GM23248 (cell line): ENCODE data around the gene TBL1Y. TPM values are rescaled to one million over a fixed set of nuclear protein-coding genes. Genes with fewer than 3 reads are reported as not detected.

Experiments used
- DNase-seq: peaks from one replicate; pipeline ENCODE4 v3.0.0-alpha.2; 2015
- H2AFZ ChIP-seq: fragments of 200-600 bp; sonication (generic); 2 replicates; pipeline ENCODE4 v1.6.1; 2016; ENCODE audit warnings: antibody characterized with exemption
- H3F3A ChIP-seq: fragments of 200-600 bp; sonication (generic); 2 replicates; pipeline ENCODE4 v1.6.1; 2016; ENCODE audit warnings: mild to moderate bottlenecking, antibody characterized with exemption, mixed run types; ENCODE audit not compliant: insufficient read depth
- H3K27ac ChIP-seq: fragments of 200-600 bp; sonication (generic); 2 replicates; pipeline ENCODE4 v1.5.1; 2016; ENCODE audit warnings: mild to moderate bottlenecking
- H3K27me3 ChIP-seq: fragments of 200-600 bp; sonication (generic); replicated peaks from 2 replicates; pipeline ENCODE4 v1.6.1; 2016; ENCODE audit warnings: mild to moderate bottlenecking; ENCODE audit not compliant: insufficient read depth
- H3K36me3 ChIP-seq: fragments of 200-600 bp; sonication (generic); 2 replicates; pipeline ENCODE4 v1.6.1; 2016; ENCODE audit warnings: low read depth, mild to moderate bottlenecking
- H3K4me1 ChIP-seq: fragments of 200-600 bp; sonication (generic); 2 replicates; pipeline ENCODE4 v1.6.1; 2016; ENCODE audit warnings: mild to moderate bottlenecking; ENCODE audit not compliant: insufficient read depth
- H3K4me2 ChIP-seq: fragments of 200-600 bp; sonication (generic); one replicate; pipeline ENCODE4 v1.6.1; 2016; ENCODE audit warnings: mild to moderate bottlenecking; ENCODE audit not compliant: unreplicated experiment
- H3K4me3 ChIP-seq: fragments of 200-600 bp; sonication (generic); 2 replicates; pipeline ENCODE4 v1.5.1; 2016; ENCODE audit warnings: mild to moderate bottlenecking
- H3K79me2 ChIP-seq: fragments of 200-600 bp; sonication (generic); 2 replicates; pipeline ENCODE4 v1.6.1; 2016; ENCODE audit warnings: mild to moderate bottlenecking; ENCODE audit not compliant: insufficient read depth
- H3K9ac ChIP-seq: fragments of 200-600 bp; sonication (generic); 2 replicates; pipeline ENCODE4 v1.6.1; 2016; ENCODE audit warnings: mild to moderate bottlenecking
- H3K9me2 ChIP-seq: fragments of 200-600 bp; sonication (generic); 2 replicates; pipeline ENCODE4 v1.6.1; 2016; ENCODE audit warnings: mixed run types, mild to moderate bottlenecking, moderate library complexity; ENCODE audit not compliant: insufficient read depth
- H3K9me3 ChIP-seq: fragments of 200-600 bp; sonication (generic); one replicate; pipeline ENCODE4 v1.6.1; 2017; ENCODE audit warnings: low read depth
- H4K20me1 ChIP-seq: fragments of 200-600 bp; sonication (generic); 2 replicates; pipeline ENCODE4 v1.6.0; 2016; ENCODE audit not compliant: insufficient read depth
- EZH2 ChIP-seq: fragments of 200-600 bp; sonication (generic); IDR thresholded peaks from 2 replicates; pipeline ENCODE4 v1.6.1; 2018; ENCODE audit warnings: antibody characterized with exemption, mild to moderate bottlenecking; ENCODE audit not compliant: insufficient read depth, poor library complexity, severe bottlenecking
- EZH2phosphoT487 ChIP-seq: fragments of 200-600 bp; sonication (generic); IDR thresholded peaks from 2 replicates; pipeline ENCODE4 v1.6.1; 2018; ENCODE audit warnings: antibody characterized with exemption, moderate library complexity, mild to moderate bottlenecking, low read depth; ENCODE audit not compliant: insufficient read depth
- WGBS, 2 experiments: methylation state at CpG; one replicate each; pipeline ENCODE4 v1.1.6; 2015 to 2017; ENCODE audit warnings: low lambda C conversion rate in 2 of 2, low coverage in 1 of 2; ENCODE audit errors: missing lambda C conversion rate in 2 of 2; 5-methylcytosine and 5-hydroxymethylcytosine counted together
- in situ Hi-C: fragments of 300-500 bp; cut with MboI; formaldehyde crosslinking; loops from 2 replicates; pipeline ENCODE4 v1.15.0; 2020
- polyA plus RNA-seq: library from polyadenylated mRNA; unstranded; fragments of >200 nt; fragmentation: Nextera tagmentation; extraction: Ambion mirVana; gene quantifications from 2 replicates; pipeline ENCODE4 v1.2.1, GENCODE V29; 2016
- total RNA-seq: library from RNA; depleted of rRNA; stranded (reverse); fragments of >200 nt; shearing (Covaris generic); gene quantifications from 2 replicates; pipeline ENCODE4 v1.2.3, GENCODE V29; 2014

Gene TBL1Y
- total and polyA plus RNA-seq, 2 experiments from 2014 or later, result not detected

- in situ Hi-C loops, result no loop called here
- no peaks in the 10 kb centered on the region for H3F3A ChIP-seq
- TF ChIP-seq EZH2 (no peak), EZH2phosphoT487 (no peak)
- H3K4me3 ChIP-seq, result no peak overlapping the region
- H3K4me2 ChIP-seq, result no peak overlapping the region
- 89 to 90% methylated on average over 2 of the region's 2 CpGs for WGBS, 2 experiments
- H3K9me2 ChIP-seq, result no peaks in the 10 kb centered on the region
- no peak overlapping the region for H3K9ac ChIP-seq
- H3K79me2 ChIP-seq, result no peaks in the 10 kb centered on the region
- no peaks in the 10 kb centered on the region for H3K9me3 ChIP-seq
- H4K20me1 ChIP-seq, result no peaks in the 10 kb centered on the region
- H3K27me3 ChIP-seq, result no peaks in the 10 kb centered on the region
- H2AFZ ChIP-seq, result no peak overlapping the region
- H3K4me1 ChIP-seq, result 0 out of 2 replicates have a peak, but pooled peaks cover 4% of the 10 kb centered on the region
- H3K27ac ChIP-seq, result no peak overlapping the region
- DNase-seq, result no peak
- H3K36me3 ChIP-seq, result no peaks in the 10 kb centered on the region
Observed at GRCh38 chrY:7094365-7094764, 183.9 kb downstream of the TBL1Y start.

GRCh38 chrY:7097021-7097420, 186.5 kb downstream of the TBL1Y start:
- Histone ChIP-seq H3K9ac (no peak overlapping the region), H3K4me2 (no peak overlapping the region), H3K27me3 (no peaks in the 10 kb centered on the region), H4K20me1 (no peaks in the 10 kb centered on the region), H3K4me1 (0 out of 2 replicates have a peak, but pooled peaks cover 4% of the 10 kb centered on the region), H2AFZ (no peak overlapping the region), H3K27ac (no peak overlapping the region), H3K4me3 (no peak overlapping the region), H3K79me2 (no peaks in the 10 kb centered on the region), H3K9me2 (no peaks in the 10 kb centered on the region), H3K9me3 (no peaks in the 10 kb centered on the region), H3K36me3 (no peaks in the 10 kb centered on the region), H3F3A (no peaks in the 10 kb centered on the region)
- in situ Hi-C loops, result no loop called here
- 0 to 7% methylated on average over 3 of the region's 3 CpGs for WGBS, 2 experiments
- peak; percentile 66 for DNase-seq
- TF ChIP-seq EZH2phosphoT487 (no peak), EZH2 (no peak)

GRCh38 chrY:7099742-7100141, 189.2 kb downstream of the TBL1Y start:
- peak; percentile 17 for DNase-seq
- TF ChIP-seq EZH2phosphoT487 (no peak), EZH2 (no peak)
- Histone ChIP-seq H3K9ac (no peak overlapping the region), H3K79me2 (no peaks in the 10 kb centered on the region), H3K9me3 (no peaks in the 10 kb centered on the region), H3F3A (peaks cover 5% of the 10 kb centered on the region; the same call in 1 of the 2 replicates), H2AFZ (no peak overlapping the region), H3K4me3 (no peak overlapping the region), H4K20me1 (no peaks in the 10 kb centered on the region), H3K4me2 (no peak overlapping the region), H3K9me2 (no peaks in the 10 kb centered on the region), H3K4me1 (peaks cover 13% of the 10 kb centered on the region), H3K27ac (no peak overlapping the region), H3K36me3 (no peaks in the 10 kb centered on the region), H3K27me3 (no peaks in the 10 kb centered on the region)
- WGBS, 2 experiments, result 78 to 92% methylated on average over 2 to 3 of the region's 3 CpGs
- in situ Hi-C loops, result no loop called here

GRCh38 chrY:7102680-7103079, 192.2 kb downstream of the TBL1Y start:
- Histone ChIP-seq H3F3A (peaks cover 5% of the 10 kb centered on the region; the same call in 1 of the 2 replicates), H3K4me1 (peaks cover 10% of the 10 kb centered on the region), H3K4me3 (no peak overlapping the region), H3K36me3 (no peaks in the 10 kb centered on the region), H3K9ac (no peak overlapping the region), H3K27ac (0 out of 2 replicates have a peak overlapping the region, but pooled peaks have one; percentile 73), H3K9me3 (no peaks in the 10 kb centered on the region), H2AFZ (no peak overlapping the region), H4K20me1 (no peaks in the 10 kb centered on the region), H3K27me3 (no peaks in the 10 kb centered on the region), H3K79me2 (no peaks in the 10 kb centered on the region), H3K9me2 (no peaks in the 10 kb centered on the region), H3K4me2 (no peak overlapping the region)
- 94 to 100% methylated on average over 1 of the region's 1 CpG for WGBS, 2 experiments
- no peak for TF ChIP-seq EZH2
- TF ChIP-seq EZH2phosphoT487, result no peak
- in situ Hi-C loops, result no loop called here
- DNase-seq, result no peak

GRCh38 chrY:7107179-7107578, 196.7 kb downstream of the TBL1Y start:
- TF ChIP-seq EZH2phosphoT487 (no peak), EZH2 (no peak)
- Histone ChIP-seq H3K9me2 (no peaks in the 10 kb centered on the region), H3K36me3 (no peaks in the 10 kb centered on the region), H3K4me1 (peaks cover 10% of the 10 kb centered on the region), H3K79me2 (no peaks in the 10 kb centered on the region), H3K9ac (no peak overlapping the region), H2AFZ (no peak overlapping the region), H4K20me1 (no peaks in the 10 kb centered on the region), H3K9me3 (no peaks in the 10 kb centered on the region), H3F3A (peaks cover 5% of the 10 kb centered on the region; the same call in 1 of the 2 replicates), H3K4me2 (no peak overlapping the region), H3K27me3 (no peaks in the 10 kb centered on the region), H3K27ac (no peak overlapping the region), H3K4me3 (no peak overlapping the region)
- in situ Hi-C loops, result no loop called here
- DNase-seq, result no peak
- 75 to 78% methylated on average over 6 of the region's 6 CpGs for WGBS, 2 experiments
